ENCODE data around the gene EVX1.
A peak's percentile ranks its signal among the peaks of the same experiment; 100 is the strongest.

Gene EVX1

GRCh38 chr7:27200761-27201579, 41.6 kb upstream of the EVX1 start:
- intact Hi-C loops (cut with DNase I; ENCODE audit: low total_unique reads), result loop anchor here (10.0 kb wide), 1 partner anchor 374 kb away; no protein-coding TSS in a partner anchor
- H3K4me1 ChIP-seq, result peaks cover 0 to 48% (median 26%) of the 10 kb centered on the region in 4 donors
- no peak for TF ChIP-seq CTCF (IDR thresholded peaks at IDR 0.05)
- peaks cover 4 to 97% of the 10 kb centered on the region in 2 donors for H3K27me3 ChIP-seq
- no peak overlapping the region for H3K27ac ChIP-seq
- no peaks in the 10 kb centered on the region for H3K36me3 ChIP-seq
- DNase-seq, result peak in 1 of 2 donors; percentile 51
- peak overlapping the region in 1 of 2 donors; percentile 44 for H3K4me3 ChIP-seq
- H3K9me3 ChIP-seq, result no peaks in the 10 kb centered on the region

- intact Hi-C loops (cut with DNase I; ENCODE audit: low total_unique reads), result loop anchor here (10.0 kb wide), 1 partner anchor 373 kb away; no protein-coding TSS in a partner anchor
- Histone ChIP-seq H3K36me3 (no peaks in the 10 kb centered on the region), H3K4me3 (no peak overlapping the region), H3K27ac (no peak overlapping the region), H3K9me3 (no peaks in the 10 kb centered on the region), H3K4me1 (peaks cover 0 to 48% (median 26%) of the 10 kb centered on the region in 4 donors), H3K27me3 (peaks cover 4 to 98% of the 10 kb centered on the region in 2 donors)
- TF ChIP-seq CTCF (IDR thresholded peaks at IDR 0.05), result no peak
- peak in 1 of 2 donors; percentile 52 for DNase-seq
Measured at GRCh38 chr7:27201580-27202017, 41.0 kb upstream of the EVX1 start.

- Histone ChIP-seq H3K27me3 (peaks cover 4 to 98% of the 10 kb centered on the region in 2 donors), H3K36me3 (no peaks in the 10 kb centered on the region), H3K9me3 (no peaks in the 10 kb centered on the region), H3K4me1 (peaks cover 0 to 48% (median 26%) of the 10 kb centered on the region in 4 donors), H3K4me3 (no peak overlapping the region), H3K27ac (no peak overlapping the region)
- intact Hi-C loops (cut with DNase I; ENCODE audit: low total_unique reads), result loop anchor here (10.0 kb wide), 1 partner anchor 373 kb away; no protein-coding TSS in a partner anchor
- TF ChIP-seq CTCF (IDR thresholded peaks at IDR 0.05), result no peak
- DNase-seq, result peak in 1 of 2 donors; percentile 47
Measured at GRCh38 chr7:27202018-27202861, 40.4 kb upstream of the EVX1 start.

- Histone ChIP-seq H3K27ac (no peak overlapping the region), H3K27me3 (peaks cover 4 to 97% of the 10 kb centered on the region in 2 donors), H3K36me3 (no peaks in the 10 kb centered on the region), H3K4me1 (peaks cover 0 to 48% (median 26%) of the 10 kb centered on the region in 4 donors), H3K4me3 (no peak overlapping the region), H3K9me3 (no peaks in the 10 kb centered on the region)
- no peak for DNase-seq
- intact Hi-C loops (cut with DNase I; ENCODE audit: low total_unique reads), result loop anchor here (10.0 kb wide), 1 partner anchor 372 kb away; no protein-coding TSS in a partner anchor
- no peak for TF ChIP-seq CTCF (IDR thresholded peaks at IDR 0.05)
Measured at GRCh38 chr7:27202862-27203134, 39.8 kb upstream of the EVX1 start.

- no peak for TF ChIP-seq CTCF (IDR thresholded peaks at IDR 0.05)
- H3K4me3 ChIP-seq, result no peak overlapping the region
- intact Hi-C loops (cut with DNase I; ENCODE audit: low total_unique reads), result loop anchor here (10.0 kb wide), 1 partner anchor 371 kb away; no protein-coding TSS in a partner anchor
- H3K9me3 ChIP-seq, result no peaks in the 10 kb centered on the region
- H3K27ac ChIP-seq, result no peak overlapping the region
- H3K27me3 ChIP-seq, result peaks cover 4 to 96% of the 10 kb centered on the region in 2 donors
- peak in 1 of 2 donors; percentile 13 for DNase-seq
- H3K36me3 ChIP-seq, result no peaks in the 10 kb centered on the region
- peaks cover 0 to 46% (median 26%) of the 10 kb centered on the region in 4 donors for H3K4me1 ChIP-seq
Measured at GRCh38 chr7:27203365-27203953, 39.1 kb upstream of the EVX1 start.

Data from tibial artery (tissue), 4 donors.